ENCODE data around the gene TGM3. TPM values are rescaled to one million over a fixed set of nuclear protein-coding genes. Genes with fewer than 3 reads are reported as not detected.

The TGM3 gene
- total RNA-seq, 1 donor from 2014 or later = 27.7 TPM

- Histone ChIP-seq H3K27me3 (no peaks in the 10 kb centered on the region), H3K4me1 (no peaks in the 10 kb centered on the region), H3K36me3 (no peaks in the 10 kb centered on the region), H3K27ac (no peak overlapping the region), H3K9me3 (no peaks in the 10 kb centered on the region), H3K4me3 (no peak overlapping the region)
- TF ChIP-seq, protein P1, sequence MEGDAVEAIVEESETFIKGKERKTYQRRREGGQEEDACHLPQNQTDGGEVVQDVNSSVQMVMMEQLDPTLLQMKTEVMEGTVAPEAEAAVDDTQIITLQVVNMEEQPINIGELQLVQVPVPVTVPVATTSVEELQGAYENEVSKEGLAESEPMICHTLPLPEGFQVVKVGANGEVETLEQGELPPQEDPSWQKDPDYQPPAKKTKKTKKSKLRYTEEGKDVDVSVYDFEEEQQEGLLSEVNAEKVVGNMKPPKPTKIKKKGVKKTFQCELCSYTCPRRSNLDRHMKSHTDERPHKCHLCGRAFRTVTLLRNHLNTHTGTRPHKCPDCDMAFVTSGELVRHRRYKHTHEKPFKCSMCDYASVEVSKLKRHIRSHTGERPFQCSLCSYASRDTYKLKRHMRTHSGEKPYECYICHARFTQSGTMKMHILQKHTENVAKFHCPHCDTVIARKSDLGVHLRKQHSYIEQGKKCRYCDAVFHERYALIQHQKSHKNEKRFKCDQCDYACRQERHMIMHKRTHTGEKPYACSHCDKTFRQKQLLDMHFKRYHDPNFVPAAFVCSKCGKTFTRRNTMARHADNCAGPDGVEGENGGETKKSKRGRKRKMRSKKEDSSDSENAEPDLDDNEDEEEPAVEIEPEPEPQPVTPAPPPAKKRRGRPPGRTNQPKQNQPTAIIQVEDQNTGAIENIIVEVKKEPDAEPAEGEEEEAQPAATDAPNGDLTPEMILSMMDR (IDR thresholded peaks at IDR 0.05) = no peak
- no peak for TF ChIP-seq POLR2AphosphoS5 (IDR thresholded peaks at IDR 0.05; ENCODE audit: insufficient read depth in 1 of 2, low read depth in 1 of 2)
- TF ChIP-seq POLR2A (IDR thresholded peaks at IDR 0.05) = no peak
- DNase-seq (ENCODE audit: extremely low spot score in 2 of 2) = no peak
- intact Hi-C loops (cut with DNase I) = no loop called here
These were observed 32.1 kb downstream of the TGM3 start for GRCh38 chr20:2327620-2328555.

- no peak overlapping the region for H3K27ac ChIP-seq
- no peak for DNase-seq (ENCODE audit: extremely low spot score in 2 of 2)
- H3K4me1 ChIP-seq = no peaks in the 10 kb centered on the region
- H3K9me3 ChIP-seq = no peaks in the 10 kb centered on the region
- no peak overlapping the region for H3K4me3 ChIP-seq
- intact Hi-C loops (cut with DNase I) = no loop called here
- H3K36me3 ChIP-seq = no peaks in the 10 kb centered on the region
- no peaks in the 10 kb centered on the region for H3K27me3 ChIP-seq
- TF ChIP-seq POLR2A (IDR thresholded peaks at IDR 0.05) = no peak
- TF ChIP-seq, protein P1 (IDR thresholded peaks at IDR 0.05) = no peak
- TF ChIP-seq POLR2AphosphoS5 (IDR thresholded peaks at IDR 0.05; ENCODE audit: insufficient read depth in 1 of 2, low read depth in 1 of 2) = no peak
These were observed 33.5 kb downstream of the TGM3 start for GRCh38 chr20:2329286-2329685.

DNA sequence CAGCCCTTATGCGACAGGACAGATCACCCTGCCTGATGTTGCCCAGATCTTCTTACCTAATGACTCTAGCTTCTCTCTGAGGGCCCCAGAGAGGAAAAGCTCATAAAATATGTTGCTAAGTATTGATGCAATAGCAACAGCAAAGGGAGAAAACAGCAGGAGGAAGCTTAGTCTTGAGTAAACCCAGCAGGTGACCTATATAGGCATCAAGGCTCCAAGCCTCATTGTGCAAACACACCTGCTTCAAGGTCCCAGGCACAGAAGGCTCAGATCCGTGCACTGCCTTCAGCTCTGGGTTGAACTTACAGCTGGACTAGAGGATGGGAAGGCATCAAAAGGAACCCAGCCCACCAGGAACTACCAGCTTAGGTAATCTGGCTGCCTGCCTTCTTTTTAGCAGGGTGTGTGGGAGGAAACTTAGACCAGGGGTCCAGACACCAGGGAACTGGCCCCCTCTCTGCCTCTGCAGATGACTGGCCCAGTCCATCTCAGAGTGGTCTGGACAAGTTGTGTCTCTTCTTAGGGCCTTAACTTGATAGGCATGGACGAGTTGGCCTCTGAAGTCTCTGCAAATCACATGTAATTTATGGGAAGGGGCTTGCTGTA is 34.4 kb downstream of the TGM3 start:
- intact Hi-C loops (cut with DNase I) = no loop called here
- Histone ChIP-seq H3K4me3 (no peak overlapping the region), H3K27ac (no peak overlapping the region), H3K36me3 (no peaks in the 10 kb centered on the region), H3K9me3 (no peaks in the 10 kb centered on the region), H3K27me3 (no peaks in the 10 kb centered on the region), H3K4me1 (no peaks in the 10 kb centered on the region)
- no peak for TF ChIP-seq POLR2AphosphoS5 (IDR thresholded peaks at IDR 0.05; ENCODE audit: insufficient read depth in 1 of 2, low read depth in 1 of 2)
- TF ChIP-seq, protein P1 (IDR thresholded peaks at IDR 0.05) = no peak
- TF ChIP-seq POLR2A (IDR thresholded peaks at IDR 0.05) = no peak
- no peak for DNase-seq (ENCODE audit: extremely low spot score in 2 of 2)

- TF ChIP-seq, protein P1 (IDR thresholded peaks at IDR 0.05) = no peak
- TF ChIP-seq POLR2AphosphoS5 (IDR thresholded peaks at IDR 0.05; ENCODE audit: insufficient read depth in 1 of 2, low read depth in 1 of 2) (no peak), POLR2A (IDR thresholded peaks at IDR 0.05) (no peak)
- Histone ChIP-seq H3K9me3 (no peaks in the 10 kb centered on the region), H3K27ac (no peak overlapping the region), H3K36me3 (no peaks in the 10 kb centered on the region), H3K4me1 (no peaks in the 10 kb centered on the region), H3K4me3 (no peak overlapping the region), H3K27me3 (no peaks in the 10 kb centered on the region)
- intact Hi-C loops (cut with DNase I) = no loop called here
- DNase-seq (ENCODE audit: extremely low spot score in 2 of 2) = peak in 1 of 2 donors; percentile 58
These were observed 35.3 kb downstream of the TGM3 start for GRCh38 chr20:2331106-2331505.
